ENCODE measurements around the gene ANKRD22.
"Not testable (repeated sequence)": the region's sequence is repeated elsewhere in the genome, so short reads cannot be mapped to it uniquely, and the experiment has no call there.

The ANKRD22 gene

DNA sequence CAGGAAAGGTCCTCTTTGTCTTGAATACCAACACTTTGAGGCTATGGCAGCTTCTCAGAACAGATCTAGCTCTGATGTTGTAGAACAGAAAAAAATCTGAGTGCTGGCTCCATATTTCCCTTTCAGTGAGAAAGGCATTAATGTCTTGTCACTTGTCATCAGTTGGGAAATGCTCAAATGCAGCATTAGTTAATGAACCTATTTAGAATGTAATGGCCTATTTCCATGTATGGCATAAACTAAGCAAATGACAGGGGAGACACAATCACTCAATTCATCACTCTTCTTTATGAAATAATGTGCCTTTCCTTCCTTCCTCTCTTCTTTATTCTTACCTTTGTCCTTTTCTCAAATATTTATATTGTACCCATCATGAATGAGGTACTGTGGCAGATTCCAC is 23.4 kb upstream of the ANKRD22 start:
- no peak for DNase-seq

- DNase-seq: no peak
These were observed 22.6 kb upstream of the ANKRD22 start for GRCh38 chr10:88874281-88874680.

- no peak for DNase-seq
These were observed 22.1 kb upstream of the ANKRD22 start for GRCh38 chr10:88873757-88874156.

DNA sequence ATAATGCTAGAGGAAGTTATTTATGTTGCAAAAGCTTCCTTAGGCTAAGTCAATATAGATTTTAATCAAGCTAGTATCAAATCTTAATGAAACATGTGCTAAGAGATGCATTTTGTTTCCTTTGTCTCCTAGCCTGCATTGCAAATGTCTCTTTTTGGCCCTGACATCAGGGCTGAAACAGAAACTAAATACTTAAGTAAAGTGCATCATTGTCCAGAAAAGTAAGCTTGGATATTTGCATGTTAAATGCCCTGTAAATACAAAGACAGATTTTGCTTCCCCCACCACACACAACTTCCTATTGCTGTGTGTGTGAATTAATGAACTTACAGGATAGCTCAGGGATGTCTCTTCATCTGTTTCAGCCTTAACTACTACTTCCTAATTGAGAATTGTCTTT is 18.4 kb upstream of the ANKRD22 start:
- DNase-seq: no peak

DNA sequence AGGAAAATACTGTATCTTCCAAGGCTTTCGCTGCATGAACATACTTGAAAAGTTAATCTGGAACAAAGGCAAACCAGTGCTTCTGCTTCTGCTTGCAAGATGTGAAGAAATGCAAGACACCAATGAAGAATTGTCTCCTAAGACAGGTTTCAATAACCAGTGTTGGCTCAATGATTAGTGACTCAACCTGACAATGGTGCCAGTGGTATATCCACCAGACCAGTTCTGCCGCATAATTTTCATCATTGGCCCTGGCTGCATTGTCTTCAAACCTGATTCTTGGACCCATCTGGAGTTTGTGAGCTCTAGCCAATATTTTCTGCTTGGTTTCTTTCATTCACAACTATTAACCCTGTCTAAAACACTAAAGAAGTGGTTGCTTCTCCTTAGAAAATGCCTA is 14.8 kb upstream of the ANKRD22 start:
- DNase-seq: no peak

DNA sequence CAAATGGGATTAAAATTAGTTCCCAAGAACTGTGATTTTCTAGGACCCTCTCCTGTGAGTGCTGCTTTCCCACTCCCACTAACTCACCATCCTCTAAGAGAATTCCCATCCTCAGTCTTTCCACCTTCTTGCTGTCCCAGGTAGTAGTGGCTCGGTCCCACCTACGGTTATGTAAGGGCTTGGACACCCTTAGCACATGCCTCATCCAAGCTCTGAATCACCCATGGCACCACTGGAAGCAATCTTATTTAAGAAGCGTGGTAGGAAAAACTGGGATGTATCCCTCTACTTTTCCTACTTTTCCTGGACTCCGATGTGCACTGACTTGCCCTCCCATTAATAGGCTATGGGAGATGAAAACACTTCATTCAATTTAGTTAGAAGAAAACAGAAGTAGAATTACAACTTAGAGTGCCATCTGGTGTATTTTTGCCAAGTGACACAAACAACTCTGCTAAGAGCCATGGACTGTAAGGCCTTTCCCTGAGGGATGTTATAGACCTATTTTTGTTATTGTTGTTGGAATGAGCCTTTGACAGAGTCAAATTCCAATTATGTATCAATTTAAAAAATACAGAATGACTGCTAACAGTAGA is 13.7 kb upstream of the ANKRD22 start:
- DNase-seq: no peak

DNA sequence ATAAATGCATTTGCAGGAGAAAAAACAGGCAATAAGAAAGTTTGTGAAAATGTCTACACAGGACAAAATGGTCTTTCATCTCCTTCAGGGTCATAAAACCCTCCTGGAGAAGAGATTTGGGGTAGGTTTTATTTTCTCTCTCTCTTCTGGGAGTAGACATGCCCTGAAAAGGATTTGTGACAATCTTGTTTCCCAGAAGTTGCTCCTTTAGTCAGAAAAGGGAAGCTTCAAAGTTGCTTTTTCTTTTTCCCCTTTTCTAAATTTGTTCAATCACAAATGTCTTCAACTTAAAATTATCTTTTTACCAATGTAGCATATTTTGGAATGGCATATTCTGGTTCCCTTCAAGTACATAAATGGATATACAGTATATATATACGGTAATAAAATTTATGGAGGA is 9.4 kb upstream of the ANKRD22 start:
- DNase-seq: no peak

DNA sequence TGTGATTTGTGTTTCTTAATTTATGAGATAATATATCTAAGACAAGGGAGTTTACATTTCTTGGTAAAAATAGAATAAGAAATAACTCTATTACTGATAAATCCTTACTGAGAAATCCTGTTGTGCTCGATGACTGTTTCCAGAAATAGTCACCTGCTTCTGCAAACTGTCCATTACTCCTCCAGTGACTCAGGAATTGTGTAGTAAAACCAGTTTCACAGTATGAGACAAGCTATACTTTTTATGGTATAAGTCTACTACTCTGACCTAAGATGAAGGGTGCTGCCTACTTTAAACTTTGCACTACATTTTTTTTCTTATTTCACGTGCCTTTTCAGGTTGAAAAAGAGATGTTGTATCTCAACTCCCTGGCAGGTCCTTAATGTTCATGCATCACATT is 6.8 kb upstream of the ANKRD22 start:
- no peak for DNase-seq

- no peak for DNase-seq
These were observed 6.2 kb upstream of the ANKRD22 start for GRCh38 chr10:88857831-88858230.

GRCh38 chr10:88854684-88855083 is 3.0 kb upstream of the ANKRD22 start:
- DNase-seq: no peak

- no peak for DNase-seq
These were observed 1.7 kb upstream of the ANKRD22 start for GRCh38 chr10:88853155-88853881.

- no peak for DNase-seq
These were observed 683 bp upstream of the ANKRD22 start for GRCh38 chr10:88852327-88852726.

- no peak for DNase-seq
These were observed 932 bp downstream of the ANKRD22 start for GRCh38 chr10:88850712-88851111.

GRCh38 chr10:88849234-88849633 is 2.4 kb downstream of the ANKRD22 start:
- DNase-seq: no peak

DNA sequence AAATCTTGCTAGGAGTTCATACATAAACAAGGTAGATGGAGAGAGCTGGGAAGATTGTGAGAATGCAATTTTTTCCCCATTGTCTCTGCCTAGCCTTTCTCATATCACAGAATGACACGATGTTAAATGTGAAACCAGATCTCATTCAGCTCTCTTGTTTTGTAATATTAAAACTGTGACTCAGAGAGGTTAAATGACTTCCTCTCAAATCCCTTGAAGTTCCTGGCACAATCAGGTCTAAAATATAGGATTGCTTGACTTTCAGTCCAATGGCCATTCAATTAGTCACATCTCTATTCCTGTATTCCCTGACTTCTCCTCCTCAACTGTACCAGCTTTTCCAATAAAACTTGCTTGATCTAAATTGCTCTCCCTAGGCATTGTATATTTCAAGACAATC is 3.1 kb downstream of the ANKRD22 start:
- DNase-seq: no peak

DNA sequence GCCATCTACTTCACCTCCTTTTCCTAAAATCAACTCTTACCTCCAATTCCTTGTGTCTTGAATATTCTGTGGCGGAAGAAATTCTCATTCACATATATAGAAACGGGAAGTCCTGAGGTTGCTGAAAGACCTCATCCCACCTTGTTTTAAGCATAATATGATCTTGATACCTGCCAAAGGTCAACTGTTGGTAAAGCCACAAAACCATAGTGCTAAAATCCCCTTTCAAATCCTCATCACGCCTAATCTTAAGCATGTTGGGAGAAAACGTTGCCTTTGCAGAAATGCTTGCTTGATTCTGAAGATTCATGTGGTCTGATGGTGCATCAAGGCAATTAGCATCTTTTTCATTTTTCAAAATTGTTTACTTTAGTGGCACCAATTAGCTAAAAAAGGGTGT is 8.5 kb downstream of the ANKRD22 start:
- no peak for DNase-seq

GRCh38 chr10:88841316-88842111 is 10.1 kb downstream of the ANKRD22 start:
- DNase-seq: no peak

DNA sequence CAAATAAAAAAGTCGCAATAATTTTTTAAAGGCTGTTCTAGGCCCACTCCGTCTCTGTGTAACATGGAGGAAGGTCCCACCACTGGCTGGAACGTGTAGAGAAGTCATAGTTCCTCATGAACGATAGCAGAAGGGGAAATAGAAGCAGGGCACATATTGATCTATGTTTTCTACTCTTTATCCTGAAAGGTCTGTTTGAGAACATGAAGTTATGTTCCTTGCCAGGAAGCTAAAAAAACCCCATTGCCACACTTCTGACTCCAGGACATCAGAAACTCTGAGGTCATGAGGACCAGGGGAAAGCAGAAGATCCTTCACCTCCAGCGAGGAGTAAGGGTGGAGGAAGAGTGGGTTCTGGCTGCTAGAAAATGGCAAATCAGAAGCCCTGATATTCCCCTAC is 10.8 kb downstream of the ANKRD22 start:
- no peak for DNase-seq

DNA sequence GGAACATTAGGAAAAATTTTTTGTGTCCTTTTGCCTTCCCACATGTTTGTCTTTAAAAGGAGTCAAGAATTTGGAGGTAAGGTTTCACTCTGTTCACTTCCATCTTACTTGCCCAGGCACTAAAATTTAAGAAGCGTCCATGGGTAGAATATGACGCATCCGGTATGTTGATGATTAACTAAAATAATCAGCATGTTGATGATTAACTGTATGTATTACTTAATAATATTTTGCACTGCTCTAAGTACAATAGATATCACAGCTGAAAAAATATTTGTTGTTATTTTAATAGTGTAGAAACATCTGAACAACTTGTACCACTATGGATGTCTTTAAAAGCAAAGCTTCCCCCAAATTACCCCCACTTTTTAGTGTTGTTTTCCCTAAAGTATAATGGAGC is 11.5 kb downstream of the ANKRD22 start:
- no peak for DNase-seq

GRCh38 chr10:88838766-88839350 is 12.8 kb downstream of the ANKRD22 start:
- DNase-seq: no peak

DNA sequence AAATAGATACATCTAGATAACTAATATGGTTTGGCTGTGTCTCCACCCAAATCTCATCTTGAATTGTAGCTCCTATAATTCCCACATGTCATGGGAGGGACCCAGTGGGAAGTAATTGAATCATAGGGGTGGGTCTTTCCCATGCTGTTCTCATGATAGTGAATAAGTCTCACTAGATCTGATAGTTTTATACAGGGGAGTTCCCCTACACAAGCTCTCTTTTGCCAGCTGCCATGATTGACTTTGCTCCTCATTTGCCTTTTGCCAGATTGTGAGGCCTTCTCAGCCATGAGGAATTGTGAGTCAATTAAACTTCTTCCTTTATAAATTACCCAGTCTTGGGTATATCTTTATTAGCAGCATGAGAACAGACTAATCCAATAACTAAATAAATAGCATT is 14.0 kb downstream of the ANKRD22 start:
- DNase-seq: not testable (repeated sequence)

DNA sequence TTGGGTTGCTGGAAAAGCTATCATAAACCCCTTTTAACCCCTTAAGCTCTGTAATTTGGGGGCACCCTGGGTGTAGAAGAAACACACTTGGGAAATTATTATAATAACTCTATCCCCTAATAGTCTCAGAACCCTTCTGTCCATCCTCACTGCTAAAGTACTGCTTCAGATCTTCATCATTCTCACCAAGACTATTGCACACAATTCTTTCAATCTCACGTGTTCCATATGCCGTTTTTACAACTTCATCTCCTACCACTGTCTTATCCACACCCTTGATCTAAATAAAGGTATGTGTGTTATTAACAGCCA is 15.8 kb downstream of the ANKRD22 start:
- no peak for DNase-seq

DNA sequence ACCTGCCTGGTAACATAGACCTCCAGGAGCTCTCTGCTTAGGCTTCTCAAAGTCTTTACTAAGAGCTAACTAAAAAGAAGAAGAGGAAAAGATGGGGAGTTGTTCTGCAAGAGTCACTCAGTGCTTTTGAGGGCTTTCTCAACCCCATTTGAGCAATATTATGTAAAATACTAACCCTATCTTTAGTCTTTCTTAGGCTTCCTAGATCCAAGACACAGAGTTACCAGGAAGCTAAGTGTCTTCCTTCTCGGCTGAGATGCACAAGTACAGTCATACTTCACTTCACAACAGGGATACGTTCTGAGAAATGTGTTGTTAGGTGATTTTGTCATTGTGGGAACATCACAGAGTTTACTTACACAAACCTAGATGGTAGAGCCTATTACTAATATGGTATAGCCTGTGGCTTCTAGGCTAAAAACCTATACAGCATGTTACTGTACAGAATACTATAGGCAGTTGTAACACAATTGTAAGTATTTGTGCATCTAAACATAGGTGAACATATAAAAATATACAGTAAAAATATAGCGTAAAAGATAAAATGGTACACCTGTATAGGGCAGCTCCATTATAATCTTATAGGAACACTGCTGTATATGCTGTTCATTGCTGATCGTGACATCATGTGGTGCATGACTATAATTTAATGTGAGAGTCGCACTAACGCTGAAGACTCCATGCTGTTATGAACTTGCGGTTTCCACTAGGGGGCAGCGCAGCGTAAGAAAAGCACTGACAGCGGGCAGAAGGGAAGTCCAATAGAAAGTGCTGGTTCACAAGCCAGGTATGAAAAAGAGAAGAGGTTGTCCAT is 16.3 kb downstream of the ANKRD22 start:
- DNase-seq: peak; percentile 64
